WI38 (cell line): ENCODE measurements around the gene SIAH1.

Experiments
- H3K4me3 ChIP-seq: 2 replicates; pipeline ENCODE4 v1.5.1; 2011; ENCODE audit warnings: low read depth, mild to moderate bottlenecking, control low read depth, low read length
- TF ChIP-seq, protein P1 (sequence below): IDR thresholded peaks from 2 replicates; pipeline ENCODE4 v1.5.1; 2012; ENCODE audit warnings: low read depth, mild to moderate bottlenecking, control low read depth, low read length

Gene SIAH1

DNA sequence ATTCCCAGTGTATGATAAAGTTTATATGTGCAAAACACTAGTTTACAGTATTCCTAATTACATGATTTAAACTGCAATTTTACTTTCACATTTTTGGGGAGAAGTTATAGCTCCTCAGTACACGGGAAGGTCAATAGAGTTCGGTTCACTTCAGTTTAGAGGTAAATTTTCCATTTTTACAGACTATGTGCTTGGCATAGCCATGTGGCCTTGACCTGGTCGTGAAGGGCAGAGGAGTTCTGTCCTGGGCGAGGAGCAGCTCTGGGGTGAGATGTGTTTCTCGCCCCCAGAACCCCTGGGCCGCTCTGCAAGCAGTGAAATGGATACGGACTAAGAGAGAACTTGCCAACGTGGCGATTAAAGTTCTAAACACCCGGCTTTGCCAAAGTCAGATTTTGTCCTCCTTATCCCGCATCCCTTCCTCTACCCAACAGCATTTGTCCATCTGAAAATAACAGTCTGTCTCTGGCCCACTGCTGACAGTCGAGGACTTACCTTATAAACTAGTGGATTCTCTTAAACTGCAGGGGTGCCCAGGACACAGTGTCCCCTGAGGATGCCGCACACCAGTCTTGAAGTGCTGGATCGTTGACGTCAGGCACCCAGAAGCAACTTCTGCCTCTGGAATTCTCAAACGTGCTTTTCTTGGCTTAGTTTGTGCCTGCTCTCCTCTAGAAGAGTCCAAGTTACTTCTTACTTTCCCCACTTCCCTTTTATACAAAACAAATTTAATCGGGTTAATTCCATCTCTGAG is 1.5 kb upstream of the SIAH1 start:
- TF ChIP-seq, protein P1, sequence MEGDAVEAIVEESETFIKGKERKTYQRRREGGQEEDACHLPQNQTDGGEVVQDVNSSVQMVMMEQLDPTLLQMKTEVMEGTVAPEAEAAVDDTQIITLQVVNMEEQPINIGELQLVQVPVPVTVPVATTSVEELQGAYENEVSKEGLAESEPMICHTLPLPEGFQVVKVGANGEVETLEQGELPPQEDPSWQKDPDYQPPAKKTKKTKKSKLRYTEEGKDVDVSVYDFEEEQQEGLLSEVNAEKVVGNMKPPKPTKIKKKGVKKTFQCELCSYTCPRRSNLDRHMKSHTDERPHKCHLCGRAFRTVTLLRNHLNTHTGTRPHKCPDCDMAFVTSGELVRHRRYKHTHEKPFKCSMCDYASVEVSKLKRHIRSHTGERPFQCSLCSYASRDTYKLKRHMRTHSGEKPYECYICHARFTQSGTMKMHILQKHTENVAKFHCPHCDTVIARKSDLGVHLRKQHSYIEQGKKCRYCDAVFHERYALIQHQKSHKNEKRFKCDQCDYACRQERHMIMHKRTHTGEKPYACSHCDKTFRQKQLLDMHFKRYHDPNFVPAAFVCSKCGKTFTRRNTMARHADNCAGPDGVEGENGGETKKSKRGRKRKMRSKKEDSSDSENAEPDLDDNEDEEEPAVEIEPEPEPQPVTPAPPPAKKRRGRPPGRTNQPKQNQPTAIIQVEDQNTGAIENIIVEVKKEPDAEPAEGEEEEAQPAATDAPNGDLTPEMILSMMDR, result no peak
- no peak overlapping the region for H3K4me3 ChIP-seq

DNA sequence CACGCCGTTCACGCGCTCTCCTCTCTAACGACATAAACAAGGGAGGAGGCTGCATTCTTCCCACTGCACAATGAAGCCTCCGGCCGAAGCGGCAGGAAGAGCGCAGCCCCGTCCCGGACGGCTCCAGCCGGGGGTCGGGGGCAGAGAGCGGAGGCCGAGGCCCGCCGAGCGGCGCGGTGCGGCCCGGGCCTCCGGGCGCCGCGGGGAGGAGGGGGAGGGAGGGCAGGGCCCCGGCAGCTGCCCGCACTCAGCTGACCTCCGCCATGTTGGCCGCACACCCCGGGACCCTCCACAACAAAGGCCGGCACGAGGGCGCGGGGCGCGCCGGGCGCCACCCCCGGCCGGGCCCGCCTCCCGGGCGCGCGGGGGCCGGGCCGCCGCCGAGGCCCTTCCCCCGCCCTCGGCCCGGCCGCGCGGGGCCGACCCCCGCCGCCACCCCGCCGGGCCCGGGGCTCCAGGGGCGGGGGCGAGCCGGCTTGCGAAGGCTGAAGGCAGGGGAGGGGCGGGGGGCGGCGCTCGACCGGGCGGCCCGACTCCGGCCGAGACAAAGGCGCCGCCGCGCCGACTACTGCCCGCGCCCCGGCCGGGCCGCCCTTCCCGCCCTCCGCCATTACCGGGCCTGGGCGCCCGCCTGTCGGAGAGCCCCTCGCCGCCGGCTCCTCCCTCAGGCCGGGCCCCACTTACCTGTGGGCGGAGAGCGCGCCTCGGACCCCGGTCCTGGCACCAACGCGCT is 527 bp downstream of the SIAH1 start:
- TF ChIP-seq, protein P1, result no peak
- H3K4me3 ChIP-seq, result peak overlapping the region; percentile 72

DNA sequence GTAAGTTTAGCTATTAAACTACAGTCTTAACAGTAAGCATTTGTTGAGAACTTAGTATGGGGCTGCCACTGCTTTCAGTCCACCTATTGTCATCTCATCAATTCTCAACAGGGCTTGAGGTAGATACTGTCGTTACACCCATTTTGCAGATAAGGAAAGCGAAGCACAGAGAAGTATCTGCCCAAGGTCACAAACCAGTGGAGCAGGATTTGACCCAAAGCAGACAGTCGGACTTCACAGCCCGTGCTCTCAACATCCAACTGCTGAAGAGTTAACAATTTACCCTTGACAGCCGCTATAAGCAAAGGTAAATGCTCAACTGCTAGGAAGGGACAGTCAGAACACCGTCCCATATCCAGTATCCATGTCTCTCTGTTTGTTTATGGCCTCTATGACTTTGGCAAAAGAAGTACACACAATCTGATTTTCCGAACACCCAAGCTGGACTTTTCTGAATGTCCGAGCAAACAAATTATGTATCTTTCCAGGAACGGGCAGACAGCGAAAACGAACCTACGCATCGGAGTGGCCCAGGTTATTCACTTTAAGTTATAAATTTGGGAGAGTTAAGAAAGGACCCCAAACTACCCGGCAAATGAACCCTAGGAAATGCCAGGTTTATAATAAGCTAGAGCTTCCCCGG is 1.2 kb downstream of the SIAH1 start:
- TF ChIP-seq, protein P1, result no peak
- H3K4me3 ChIP-seq, result peak overlapping the region; percentile 72

DNA sequence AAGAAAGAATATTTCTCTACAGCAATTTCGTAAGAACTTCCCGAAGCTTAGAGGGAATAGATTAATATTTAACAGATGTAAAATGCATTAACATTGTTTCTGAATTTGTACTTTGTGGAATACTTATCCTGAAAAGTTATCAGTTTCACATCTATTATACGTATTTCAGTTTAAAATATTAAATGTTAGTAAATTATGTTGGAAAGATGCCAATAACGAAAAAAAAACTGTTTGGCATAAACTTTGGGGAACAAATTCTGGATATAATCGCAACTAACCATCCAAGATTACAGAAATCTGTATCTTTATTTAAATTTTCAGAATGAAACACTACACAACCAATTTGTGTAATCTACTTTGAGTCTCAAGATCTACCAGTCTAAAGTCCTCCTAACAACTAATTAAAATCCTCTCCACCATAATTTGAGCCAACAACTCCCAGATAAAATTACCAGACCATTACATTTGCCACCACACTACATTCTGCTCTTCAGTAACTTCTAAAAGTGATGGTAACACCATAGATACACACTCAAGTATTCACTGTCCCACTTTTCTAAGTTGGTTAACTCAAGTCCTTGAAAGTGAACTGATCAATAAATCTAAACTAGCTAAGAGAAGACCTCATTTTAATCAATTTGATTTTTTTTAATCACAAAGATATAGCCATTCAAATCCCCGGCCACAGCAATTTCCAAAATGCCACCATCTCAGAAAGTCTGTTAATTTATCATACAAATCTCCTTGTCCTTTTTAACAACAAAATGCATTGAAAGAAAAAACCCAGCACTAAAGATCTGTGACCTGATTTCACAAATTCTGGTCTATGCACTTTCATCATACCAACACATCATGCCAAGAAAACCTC is 2.0 kb downstream of the SIAH1 start:
- TF ChIP-seq, protein P1, result no peak
- peak overlapping the region; percentile 72 for H3K4me3 ChIP-seq

DNA sequence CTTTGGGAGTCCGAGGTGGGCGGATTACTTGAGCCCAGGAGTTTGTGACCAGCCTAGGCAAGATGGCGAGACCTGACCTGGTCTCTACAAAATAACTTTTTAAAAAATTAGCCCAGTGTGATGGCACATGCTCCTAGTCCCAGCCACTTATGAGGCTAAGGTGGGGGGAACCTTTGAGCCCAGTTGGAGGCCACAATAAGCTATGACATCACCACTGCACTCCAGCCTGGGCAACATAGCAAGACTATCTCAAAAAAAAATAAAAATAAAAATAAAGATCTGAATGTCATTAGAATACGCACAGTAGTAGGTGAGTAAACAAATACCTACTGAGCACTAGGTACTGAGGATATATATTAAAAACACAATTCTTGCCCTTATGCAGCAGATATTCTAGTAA is 3.1 kb downstream of the SIAH1 start:
- TF ChIP-seq, protein P1, result no peak
- H3K4me3 ChIP-seq, result no peak overlapping the region

DNA sequence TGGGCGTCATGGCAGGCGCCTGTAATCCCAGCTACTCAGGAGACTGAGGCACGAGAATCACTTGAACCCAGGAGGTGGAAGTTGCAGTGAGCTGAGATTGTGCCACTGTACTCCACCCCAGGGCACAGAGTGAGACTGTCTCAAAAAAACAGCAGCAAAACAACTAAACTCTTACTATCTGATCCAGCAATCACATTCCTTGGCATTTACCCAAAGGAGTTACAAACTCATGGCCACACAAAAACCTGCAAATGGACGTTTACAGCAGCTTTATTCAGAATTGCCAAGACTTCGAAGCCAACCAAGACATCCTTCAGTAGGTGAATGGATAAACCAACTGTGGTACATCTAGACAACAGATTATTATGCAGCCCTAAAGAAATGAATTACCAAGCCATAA is 4.0 kb downstream of the SIAH1 start:
- TF ChIP-seq, protein P1, result no peak
- no peak overlapping the region for H3K4me3 ChIP-seq
